ENCODE data around the gene KCNAB1.

GRCh38 chr3:156459434-156459833 is 339.1 kb downstream of the KCNAB1 start:
- TF ChIP-seq CTCF (IDR thresholded peaks at IDR 0.05) (no peak), POLR2A (IDR thresholded peaks at IDR 0.05) (no peak)

Data from lower leg skin (tissue), 3 donors.